GM19099 (cell line): ENCODE data around the gene ZNF141.

Experiments
- POLR2A ChIP-seq: IDR thresholded peaks from 3 replicates; pipeline ENCODE4 v1.6.1; 2011; ENCODE audit warnings: low read depth; ENCODE audit not compliant: insufficient read length; ENCODE audit errors: extremely low read depth

ZNF141 gene

DNA sequence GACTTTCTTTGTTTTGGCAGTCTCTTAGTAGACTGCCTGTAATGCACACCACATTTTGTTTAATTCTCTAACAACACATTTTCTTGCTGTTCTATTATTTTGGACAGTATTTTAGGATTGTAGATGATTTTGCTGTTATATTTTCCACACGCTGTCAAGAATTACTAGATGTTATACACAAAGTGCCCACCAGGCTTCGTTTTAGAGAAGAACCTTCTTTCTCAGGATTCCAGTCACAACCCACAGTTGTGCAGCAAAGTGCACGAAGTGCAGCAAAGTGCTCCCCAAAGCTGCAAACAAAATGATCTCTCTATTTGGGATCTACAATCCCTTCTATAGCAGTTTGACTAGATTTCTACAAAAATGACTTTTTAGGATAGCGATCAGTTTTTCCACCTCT lies 2.4 kb downstream of the ZNF141 start:
- TF ChIP-seq POLR2A: no peak

- no peak for TF ChIP-seq POLR2A
These were observed 35.6 kb downstream of the ZNF141 start for GRCh38 chr4:373062-373839.

- no peak for TF ChIP-seq POLR2A
These were observed 36.9 kb downstream of the ZNF141 start for GRCh38 chr4:374298-375160.

GRCh38 chr4:384311-385010 lies 46.8 kb downstream of the ZNF141 start:
- no peak for TF ChIP-seq POLR2A

DNA sequence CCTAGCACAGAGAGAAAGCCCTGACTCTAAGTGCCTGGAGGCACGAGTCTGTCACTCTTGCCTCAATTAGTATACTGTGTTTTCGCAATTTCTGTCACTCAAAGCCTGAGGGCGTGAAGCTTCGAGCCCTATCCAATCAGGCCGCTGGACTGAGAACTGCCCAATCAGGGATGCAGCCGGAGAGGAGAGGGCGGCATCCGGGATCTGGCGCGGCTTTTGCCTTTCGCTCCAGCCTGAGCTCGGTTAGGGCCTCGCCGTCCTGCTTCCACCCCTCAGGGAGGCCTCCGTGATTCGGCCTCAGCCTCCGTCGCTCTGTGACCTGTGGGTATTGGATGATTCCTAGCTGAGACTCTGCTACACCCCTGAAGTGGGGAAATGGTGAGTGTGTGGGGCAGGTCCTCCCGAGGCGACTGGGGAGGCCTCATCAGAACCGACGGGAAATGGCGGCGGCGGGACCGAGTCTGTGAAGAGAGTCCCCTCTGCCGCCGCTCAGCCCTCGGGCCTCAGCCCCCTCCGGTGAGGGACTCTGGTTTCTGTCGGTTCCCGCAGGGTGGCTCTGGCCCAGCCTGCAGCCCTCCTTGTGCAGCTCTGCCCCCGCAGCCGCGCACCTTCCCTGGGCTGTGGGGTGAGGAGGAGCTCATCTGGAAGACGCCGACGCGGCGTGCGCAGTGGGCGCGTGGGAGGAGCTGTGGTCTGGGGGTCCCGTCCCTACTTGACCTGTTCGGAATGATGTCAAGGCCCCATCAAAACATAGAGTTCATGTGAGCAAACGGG lies 48.5 kb downstream of the ZNF141 start:
- no peak for TF ChIP-seq POLR2A

DNA sequence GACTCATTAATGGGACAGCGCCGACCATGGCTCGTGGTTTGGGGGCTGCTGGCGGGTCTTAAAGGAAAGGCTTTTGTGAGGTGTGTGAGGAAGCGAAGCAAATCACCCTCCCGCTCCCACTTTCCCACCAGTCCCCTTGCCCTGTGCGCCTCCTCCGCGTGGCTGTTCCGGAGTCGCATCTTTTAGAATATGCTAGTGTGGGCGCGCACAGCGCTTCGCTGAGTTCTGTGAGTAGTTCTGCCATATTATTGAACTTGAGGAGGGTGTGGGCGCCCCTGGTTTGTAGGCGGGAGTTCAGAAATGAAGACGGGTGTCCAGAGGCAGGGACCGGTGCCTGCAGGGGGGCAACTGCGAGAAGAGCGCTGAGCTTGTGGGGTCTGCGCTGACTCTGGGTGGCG lies 49.1 kb downstream of the ZNF141 start:
- TF ChIP-seq POLR2A: no peak

GRCh38 chr4:404006-404405 lies 66.4 kb downstream of the ZNF141 start:
- no peak for TF ChIP-seq POLR2A

GRCh38 chr4:422587-422986 lies 85.0 kb downstream of the ZNF141 start:
- TF ChIP-seq POLR2A: no peak
